Neural cell (in vitro differentiated cells): Measurements from ENCODE around the gene RBM4B. TPM values are rescaled to one million over a fixed set of nuclear protein-coding genes. Genes with fewer than 3 reads are reported as not detected.

Source experiments
- H2AFZ ChIP-seq: fragments of 200-600, 300-800 bp; sonication (generic), shearing (Covaris generic); 2 replicates; pipeline ENCODE4 v1.6.0; 2014; ENCODE audit warnings: low read depth, mild to moderate bottlenecking, antibody characterized with exemption, low read length, moderate library complexity
- H3F3A ChIP-seq: fragments of 200-600 bp; shearing (Covaris generic); 2 replicates; pipeline ENCODE4 v1.6.1; 2016; ENCODE audit warnings: mild to moderate bottlenecking, moderate library complexity, mixed read lengths, antibody characterized with exemption, low read length; ENCODE audit not compliant: insufficient read depth, poor library complexity, severe bottlenecking
- H3K27ac ChIP-seq: fragments of 200-600, 300-800 bp; sonication (generic), shearing (Covaris generic); 2 replicates; pipeline ENCODE4 v1.5.1; 2014; ENCODE audit warnings: mild to moderate bottlenecking, low read length, moderate library complexity
- H3K27me3 ChIP-seq: fragments of 300-800, 200-600 bp; sonication (generic), shearing (Covaris generic); 2 replicates; pipeline ENCODE4 v1.6.0; 2014; ENCODE audit warnings: mild to moderate bottlenecking, low read depth, low read length, moderate library complexity; ENCODE audit not compliant: insufficient read depth
- H3K36me3 ChIP-seq: fragments of 300-800, 200-600 bp; sonication (generic), shearing (Covaris generic); 2 replicates; pipeline ENCODE4 v1.5.1; 2014; ENCODE audit warnings: mild to moderate bottlenecking, antibody characterized with exemption, low read length, moderate library complexity; ENCODE audit not compliant: insufficient read depth
- H3K4me2 ChIP-seq: fragments of 300-800, 200-600 bp; sonication (generic), shearing (Covaris generic); 2 replicates; pipeline ENCODE4 v1.6.0; 2014; ENCODE audit warnings: mild to moderate bottlenecking, low read length
- H3K4me3 ChIP-seq: fragments of 300-800, 200-600 bp; sonication (generic), shearing (Covaris generic); 2 replicates; pipeline ENCODE4 v1.5.1; 2014; ENCODE audit warnings: mild to moderate bottlenecking, low read length, moderate library complexity
- H3K79me2 ChIP-seq: fragments of 200-600 bp; shearing (Covaris generic); replicated peaks from 2 replicates; pipeline ENCODE4 v1.6.0; 2014; ENCODE audit warnings: mild to moderate bottlenecking, low read length, moderate library complexity; ENCODE audit not compliant: insufficient read depth
- H3K9ac ChIP-seq: fragments of 300-800, 200-600 bp; sonication (generic), shearing (Covaris generic); 2 replicates; pipeline ENCODE4 v1.6.1; 2016; ENCODE audit warnings: mild to moderate bottlenecking, low read length, mixed read lengths
- H3K9me2 ChIP-seq: fragments of 200-600 bp; shearing (Covaris generic); 2 replicates; pipeline ENCODE4 v1.6.1; 2016; ENCODE audit warnings: mild to moderate bottlenecking, low read length, mixed read lengths; ENCODE audit not compliant: insufficient read depth
- H3K9me3 ChIP-seq: fragments of 200-600, 300-800 bp; sonication (generic), shearing (Covaris generic); 2 replicates; pipeline ENCODE4 v1.6.1; 2016; ENCODE audit warnings: mild to moderate bottlenecking, mixed run types, low read length, moderate library complexity, mixed read lengths
- H4K20me1 ChIP-seq: fragments of 200-600 bp; shearing (Covaris generic); 2 replicates; pipeline ENCODE4 v1.6.1; 2016; ENCODE audit warnings: mild to moderate bottlenecking, mixed run types; ENCODE audit not compliant: insufficient read depth
- CTCF ChIP-seq: fragments of 450-650 bp; IDR thresholded peaks from 2 replicates; pipeline ENCODE4 v1.5.1; 2014; ENCODE audit warnings: antibody characterized with exemption, mild to moderate bottlenecking, moderate library complexity; ENCODE audit not compliant: poor library complexity, severe bottlenecking
- EZH2 ChIP-seq: fragments of 200-600, 300-800 bp; shearing (Covaris generic), sonication (generic); IDR thresholded peaks from 2 replicates; pipeline ENCODE4 v1.6.1; 2014; ENCODE audit warnings: antibody characterized with exemption, low read length, borderline replicate concordance, mild to moderate bottlenecking; ENCODE audit not compliant: insufficient read depth, poor library complexity, severe bottlenecking
- POLR2AphosphoS5 ChIP-seq: IDR thresholded peaks from 2 replicates; pipeline ENCODE4 v1.6.1; 2012
- SMC3 ChIP-seq: fragments of 450-650 bp; conservative IDR thresholded peaks from 2 replicates; pipeline ENCODE4 v1.6.1; 2014; ENCODE audit warnings: antibody characterized with exemption, mild to moderate bottlenecking, moderate library complexity; ENCODE audit not compliant: poor library complexity
- TAF1 ChIP-seq: IDR thresholded peaks from 2 replicates; pipeline ENCODE4 v1.6.1; 2012; ENCODE audit warnings: low read depth
- polyA plus RNA-seq: library from polyadenylated mRNA; depleted of rRNA; stranded (reverse); fragments of >200 nt; gene quantifications from 2 replicates; pipeline ENCODE4 v1.2.3, GENCODE V29; 2014

RBM4B gene
- polyA plus RNA-seq, 1 donor from 2014 or later = 197 TPM

GRCh38 chr11:66692446-66692845, 14.8 kb upstream of the RBM4B start:
- peak; percentile 8 for TF ChIP-seq POLR2AphosphoS5
- no peak for TF ChIP-seq CTCF
- no peak for TF ChIP-seq EZH2
- Histone ChIP-seq H3K36me3 (no peaks in the 10 kb centered on the region), H3K9ac (no peak overlapping the region), H3K9me3 (no peaks in the 10 kb centered on the region), H3K27ac (no peak overlapping the region), H3K27me3 (no peaks in the 10 kb centered on the region), H4K20me1 (no peaks in the 10 kb centered on the region), H3K79me2 (no peaks in the 10 kb centered on the region), H3K4me2 (no peak overlapping the region), H3K4me3 (no peak overlapping the region), H3F3A (no peaks in the 10 kb centered on the region), H2AFZ (no peak overlapping the region), H3K9me2 (no peaks in the 10 kb centered on the region)

GRCh38 chr11:66691311-66691980, 13.8 kb upstream of the RBM4B start:
- H3K36me3 ChIP-seq = no peaks in the 10 kb centered on the region
- no peaks in the 10 kb centered on the region for H4K20me1 ChIP-seq

More at GRCh38 chr11:66691311-66691980, 13.8 kb upstream of the RBM4B start:
- Histone ChIP-seq H3K9me3 (no peaks in the 10 kb centered on the region), H3K9me2 (no peaks in the 10 kb centered on the region), H3K27me3 (no peaks in the 10 kb centered on the region), H3K9ac (no peak overlapping the region), H3F3A (no peaks in the 10 kb centered on the region), H2AFZ (no peak overlapping the region), H3K4me3 (no peak overlapping the region), H3K79me2 (no peaks in the 10 kb centered on the region), H3K27ac (no peak overlapping the region), H3K4me2 (no peak overlapping the region)
- TF ChIP-seq SMC3 (no peak), TAF1 (no peak), CTCF (no peak)
